Activated T-cell treated with anti-CD3 and anti-CD28 coated beads for 24 hours (primary cell): ENCODE results near the gene CMA1.

Source experiments
- DNase-seq: peaks from one replicate; pipeline ENCODE4 v3.0.0-alpha.2; 2020; ENCODE audit warnings: low read depth

CMA1 gene

GRCh38 chr14:24465805-24466204, 42.3 kb downstream of the CMA1 start:
- DNase-seq: no peak

- no peak for DNase-seq
Observed at GRCh38 chr14:24465368-24465767, 42.7 kb downstream of the CMA1 start.

- DNase-seq: no peak
Observed at GRCh38 chr14:24463884-24464785, 43.9 kb downstream of the CMA1 start.

GRCh38 chr14:24463017-24463883, 44.8 kb downstream of the CMA1 start:
- no peak for DNase-seq

GRCh38 chr14:24461336-24461735, 46.7 kb downstream of the CMA1 start:
- no peak for DNase-seq

- DNase-seq: no peak
Observed at GRCh38 chr14:24459331-24459730, 48.7 kb downstream of the CMA1 start.

GRCh38 chr14:24458736-24459135, 49.3 kb downstream of the CMA1 start:
- no peak for DNase-seq

GRCh38 chr14:24456980-24457379, 51.1 kb downstream of the CMA1 start:
- no peak for DNase-seq
